ENCODE measurements around the gene FGF10.

The FGF10 gene

GRCh38 chr5:44389090-44389822, at the start of gene FGF10:
Gene FGF10, minus strand, starts transcription at chr5:44389420. Its CDS starts 738 bp downstream, at chr5:44388682.
- peak; percentile 76 for DNase-seq

- no peak for DNase-seq
Observed at GRCh38 chr5:44426944-44427343, 37.7 kb upstream of the FGF10 start.

GRCh38 chr5:44412286-44412685, 23.1 kb upstream of the FGF10 start:
- DNase-seq = peak; percentile 64

- DNase-seq = no peak
Observed at GRCh38 chr5:44402084-44402483, 12.9 kb upstream of the FGF10 start.

- no peak for DNase-seq
Observed at GRCh38 chr5:44401611-44402010, 12.4 kb upstream of the FGF10 start.

- no peak for DNase-seq
Observed at GRCh38 chr5:44398382-44398781, 9.2 kb upstream of the FGF10 start.

- DNase-seq = no peak
Observed at GRCh38 chr5:44396312-44396711, 7.1 kb upstream of the FGF10 start.

- no peak for DNase-seq
Observed at GRCh38 chr5:44390351-44390750, 1.1 kb upstream of the FGF10 start.

- no peak for DNase-seq
Observed at GRCh38 chr5:44389823-44390143, 563 bp upstream of the FGF10 start.

GRCh38 chr5:44388321-44389089, 715 bp downstream of the FGF10 start:
- peak; percentile 54 for DNase-seq

- peak; percentile 43 for DNase-seq
Observed at GRCh38 chr5:44387921-44388320, 1.3 kb downstream of the FGF10 start.

- no peak for DNase-seq
Observed at GRCh38 chr5:44387406-44387805, 1.8 kb downstream of the FGF10 start.

- DNase-seq = no peak
Observed at GRCh38 chr5:44385291-44385900, 3.8 kb downstream of the FGF10 start.

GRCh38 chr5:44384816-44385215, 4.4 kb downstream of the FGF10 start:
- DNase-seq = no peak

GRCh38 chr5:44382894-44383293, 6.3 kb downstream of the FGF10 start:
- no peak for DNase-seq

- DNase-seq = no peak
Observed at GRCh38 chr5:44377057-44377456, 12.2 kb downstream of the FGF10 start.

- DNase-seq = no peak
Observed at GRCh38 chr5:44372028-44372427, 17.2 kb downstream of the FGF10 start.

GRCh38 chr5:44367203-44367602, 22.0 kb downstream of the FGF10 start:
- DNase-seq = no peak

- no peak for DNase-seq
Observed at GRCh38 chr5:44365345-44365744, 23.9 kb downstream of the FGF10 start.

- DNase-seq = no peak
Observed at GRCh38 chr5:44364097-44364496, 25.1 kb downstream of the FGF10 start.

- no peak for DNase-seq
Observed at GRCh38 chr5:44361342-44362001, 27.7 kb downstream of the FGF10 start.

- DNase-seq = no peak
Observed at GRCh38 chr5:44360919-44361318, 28.3 kb downstream of the FGF10 start.

- no peak for DNase-seq
Observed at GRCh38 chr5:44358421-44358820, 30.8 kb downstream of the FGF10 start.

- no peak for DNase-seq
Observed at GRCh38 chr5:44356231-44356630, 33.0 kb downstream of the FGF10 start.
